GM12878 (cell line): ENCODE measurements around the gene PDLIM3. TPM values are rescaled to one million over a fixed set of nuclear protein-coding genes. Genes with fewer than 3 reads are reported as not detected.

ENCODE experiments used
- ATAC-seq: fragments of 200-7000 bp; cut with Tn5 transposase; 3 replicates; pipeline ENCODE4 v1.9.1; 2020; ENCODE audit warnings: mild to moderate bottlenecking, moderate library complexity
- BruUV-seq: library from RNA; stranded (reverse); fragments of 400-500 nt; replicated peaks from 2 replicates; lab custom pipeline; 2021; lab: Mats Ljungman, UMichigan
- CTCF ChIA-PET: fragments of 300-600 bp; sonication (Branson Sonifier 250); formaldehyde crosslinking; extraction: SDS; loops from one replicate; lab custom pipeline; 2021; ENCODE audit warnings: inconsistent platforms; lab: Yijun Ruan, JAX
- POLR2A ChIA-PET: fragments of 350-600 bp; formaldehyde crosslinking; extraction: SDS; loops from one replicate; lab custom pipeline; 2021; ENCODE audit warnings: inconsistent platforms; lab: Charles Lee
- RAD21 ChIA-PET: fragments of 300-600 bp; sonication (Branson Sonifier 250); formaldehyde crosslinking; loops from one replicate; lab custom pipeline; 2023; ENCODE audit warnings: antibody characterized with exemption; ENCODE audit not compliant: unreplicated experiment; lab: Charles Lee
- SMC1A ChIA-PET: fragments of 300-600 bp; sonication (Branson Sonifier 250); formaldehyde crosslinking; loops from one replicate; lab custom pipeline; 2023; ENCODE audit not compliant: unreplicated experiment, uncharacterized antibody; lab: Charles Lee
- DNase-seq: peaks from one replicate; pipeline ENCODE4 v3.0.0-alpha.2; 2011; ENCODE audit warnings: low read depth, low spot score
- FAIRE-seq: peaks from 3 replicates; lab custom pipeline; 2011; peaks lifted over from hg19 to GRCh38; lab: Jason Lieb, UNC
- H2AFZ ChIP-seq: 2 replicates; pipeline ENCODE4 v1.6.0; 2011; ENCODE audit warnings: low read depth, low read length, control low read depth; ENCODE audit not compliant: control insufficient read depth
- H3K27ac ChIP-seq: 2 replicates; pipeline ENCODE4 v1.5.1; 2011; ENCODE audit warnings: control low read depth; ENCODE audit not compliant: control insufficient read depth, insufficient read depth
- H3K27me3 ChIP-seq, 2 experiments: replicated peaks in 1 of 2; 2 replicates each; pipeline versions ENCODE4 v1.6.0 to v1.6.1; 2011; ENCODE audit warnings: low read length in 1 of 2; ENCODE audit not compliant: control insufficient read depth in 2 of 2, insufficient read depth in 2 of 2
- H3K36me3 ChIP-seq, 2 experiments: 2 replicates each; pipeline ENCODE4 v1.5.1; 2011; ENCODE audit warnings: low read length in 1 of 2; ENCODE audit not compliant: control insufficient read depth in 2 of 2, insufficient read depth in 2 of 2
- H3K4me1 ChIP-seq: 2 replicates; pipeline ENCODE4 v1.6.1; 2011; ENCODE audit warnings: mild to moderate bottlenecking, low read length, moderate library complexity, mixed read lengths; ENCODE audit not compliant: control insufficient read depth, insufficient read depth
- H3K4me2 ChIP-seq: 2 replicates; pipeline ENCODE4 v1.6.0; 2011; ENCODE audit warnings: control low read depth; ENCODE audit not compliant: control insufficient read depth, insufficient read depth
- H3K4me3 ChIP-seq: fragments of 200-600 bp; sonication (generic); 2 replicates; pipeline ENCODE4 v1.5.1; 2016
- H3K79me2 ChIP-seq: 2 replicates; pipeline ENCODE4 v1.6.0; 2011; ENCODE audit warnings: low read length; ENCODE audit not compliant: control insufficient read depth, insufficient read depth
- H3K9ac ChIP-seq: 2 replicates; pipeline ENCODE4 v1.8.0; 2011; ENCODE audit warnings: low read length, control low read depth, mixed read lengths; ENCODE audit not compliant: control insufficient read depth, insufficient read depth
- H3K9me3 ChIP-seq: replicated peaks from 3 replicates; pipeline ENCODE4 v1.5.1; 2011; ENCODE audit warnings: mild to moderate bottlenecking, low read length; ENCODE audit not compliant: control insufficient read depth, insufficient read depth
- H4K20me1 ChIP-seq: 2 replicates; pipeline ENCODE4 v1.6.0; 2011; ENCODE audit not compliant: control insufficient read depth, insufficient read depth
- CREB1 ChIP-seq: IDR thresholded peaks from 2 replicates; pipeline ENCODE4 v1.6.1; 2012; ENCODE audit warnings: low read depth, mild to moderate bottlenecking, inconsistent platforms
- EGR1 ChIP-seq, 2 experiments: IDR thresholded peaks; 1 replicate in 1 of 2; 2 replicates in 1 of 2; pipeline ENCODE4 v1.6.1; 2011 to 2012; ENCODE audit warnings: low read depth in 2 of 2, low read length in 2 of 2, borderline replicate concordance in 1 of 2, mild to moderate bottlenecking in 1 of 2, moderate library complexity in 1 of 2
- MEF2A ChIP-seq: IDR thresholded peaks from 2 replicates; pipeline ENCODE4 v1.6.1; 2011; ENCODE audit warnings: low read depth, mild to moderate bottlenecking, low read length, moderate library complexity; ENCODE audit not compliant: insufficient read depth
- SMARCA5 ChIP-seq: fragments of 450-650 bp; IDR thresholded peaks from 2 replicates; pipeline ENCODE4 v1.6.1; 2017; ENCODE audit warnings: mild to moderate bottlenecking
- USF2 ChIP-seq: IDR thresholded peaks from 2 replicates; pipeline ENCODE4 v1.6.1; 2011; ENCODE audit warnings: low read depth, low read length, improper control_type of control experiment, borderline replicate concordance
- WRNIP1 ChIP-seq: IDR thresholded peaks from 2 replicates; pipeline ENCODE4 v1.6.1; 2011; ENCODE audit warnings: low read depth, low read length, improper control_type of control experiment, borderline replicate concordance
- WGBS: methylation state at CpG from one replicate; pipeline ENCODE4 v1.1.6; 2016; ENCODE audit warnings: low lambda C conversion rate; ENCODE audit not compliant: insufficient replicate concordance, insufficient coverage; ENCODE audit errors: missing lambda C conversion rate; 5-methylcytosine and 5-hydroxymethylcytosine counted together
- in situ Hi-C: fragments of 300-500 bp; cut with MboI; formaldehyde crosslinking; loops from 9 replicates; pipeline ENCODE4 v1.14.3; 2018; ENCODE audit warnings: mixed read lengths
- intact Hi-C: fragments of 100-400 bp; cut with micrococcal nuclease; formaldehyde crosslinking; loops from one replicate; pipeline ENCODE4 v1.14.2; 2022; ENCODE audit not compliant: unreplicated experiment
- polyA plus RNA-seq, 11 experiments: library from polyadenylated mRNA; depleted of rRNA in 4 of 11; unstranded in 6 of 11; stranded (reverse) in 5 of 11; fragments of >200 nt; fragmentation: Nextera tagmentation in 4 of 11; fragmentation: Illumina TruSeq in 1 of 11; extraction: Ambion mirVana in 4 of 11; extraction: Trizol in 1 of 11; gene quantifications; 1 replicate in 1 of 11; 2 replicates in 10 of 11; pipeline versions ENCODE4 v1.2.1 to v1.2.3, GENCODE V29; 2011 to 2016; ENCODE audit warnings: inconsistent platforms in 2 of 11, missing spikeins in 2 of 11, low read depth in 1 of 11
- total RNA-seq, 4 experiments: library from RNA; depleted of rRNA in 3 of 4; stranded (reverse); fragments of >200 nt in 3 of 4; fragmentation: Illumina TruSeq in 1 of 4; extraction: Trizol in 1 of 4; gene quantifications; 2 replicates each; pipeline versions ENCODE4 v1.2.1 to v1.2.3, GENCODE V29; 2013 to 2021
- TF ChIP-seq, protein P1 (sequence below): fragments of 450-650 bp; conservative IDR thresholded peaks from 2 replicates; pipeline ENCODE4 v1.6.1; 2017; ENCODE audit warnings: mild to moderate bottlenecking, moderate library complexity
- TF ChIP-seq, protein P2 (sequence below): fragments of 150-350 bp; IDR thresholded peaks from 2 replicates; pipeline ENCODE4 v1.6.1; 2016; ENCODE audit warnings: low read depth, low read length
- TF ChIP-seq, protein P3 (sequence below): fragments of 450-650 bp; IDR thresholded peaks from 2 replicates; pipeline ENCODE4 v1.6.1; 2016; ENCODE audit warnings: mild to moderate bottlenecking
- TF ChIP-seq, protein P4 (sequence below): fragments of 450-650 bp; formaldehyde crosslinking; IDR thresholded peaks from 2 replicates; pipeline ENCODE4 v1.4.0; 2022; ENCODE audit warnings: mild to moderate bottlenecking, moderate library complexity
- TF ChIP-seq, protein P5 (sequence below): fragments of 450-650 bp; IDR thresholded peaks from 2 replicates; pipeline ENCODE4 v1.6.1; 2017; ENCODE audit warnings: borderline replicate concordance

The PDLIM3 gene
- total and polyA plus RNA-seq, 10 of the 15 experiments (the other 5 are each of a cell fraction or from before 2014, with no cell fraction given), result 0.04 to 0.43 (median 0.08) TPM; not detected in 7

DNA sequence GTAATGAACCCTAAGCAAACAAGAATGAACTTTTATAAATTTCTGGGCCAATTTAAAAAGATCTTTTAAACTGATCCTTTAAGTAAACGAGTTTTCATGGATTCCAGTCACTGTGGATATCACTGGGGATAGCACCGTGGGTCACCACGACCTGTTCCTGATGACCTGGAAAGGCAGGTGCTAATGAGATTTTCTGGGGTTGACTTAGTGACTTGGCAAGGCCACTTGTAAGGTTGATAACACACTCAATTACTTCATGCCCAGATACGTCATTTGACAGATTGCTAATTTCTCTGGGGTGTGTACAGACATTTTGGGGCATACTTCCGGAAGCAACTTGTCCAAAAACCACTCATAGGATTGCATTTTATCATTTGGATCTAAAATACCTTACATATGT is 24.5 kb downstream of the PDLIM3 start:
- POLR2A ChIA-PET, result no interaction called here
- TF ChIP-seq WRNIP1, result no peak
- no peak for TF ChIP-seq EGR1 (IDR thresholded peaks at IDR 0.05; ENCODE audit: borderline replicate concordance in 1 of 2, low read depth in 2 of 2, low read length in 2 of 2)
- no peak for TF ChIP-seq SMARCA5
- TF ChIP-seq MEF2A, result no peak
- TF ChIP-seq, protein P1, sequence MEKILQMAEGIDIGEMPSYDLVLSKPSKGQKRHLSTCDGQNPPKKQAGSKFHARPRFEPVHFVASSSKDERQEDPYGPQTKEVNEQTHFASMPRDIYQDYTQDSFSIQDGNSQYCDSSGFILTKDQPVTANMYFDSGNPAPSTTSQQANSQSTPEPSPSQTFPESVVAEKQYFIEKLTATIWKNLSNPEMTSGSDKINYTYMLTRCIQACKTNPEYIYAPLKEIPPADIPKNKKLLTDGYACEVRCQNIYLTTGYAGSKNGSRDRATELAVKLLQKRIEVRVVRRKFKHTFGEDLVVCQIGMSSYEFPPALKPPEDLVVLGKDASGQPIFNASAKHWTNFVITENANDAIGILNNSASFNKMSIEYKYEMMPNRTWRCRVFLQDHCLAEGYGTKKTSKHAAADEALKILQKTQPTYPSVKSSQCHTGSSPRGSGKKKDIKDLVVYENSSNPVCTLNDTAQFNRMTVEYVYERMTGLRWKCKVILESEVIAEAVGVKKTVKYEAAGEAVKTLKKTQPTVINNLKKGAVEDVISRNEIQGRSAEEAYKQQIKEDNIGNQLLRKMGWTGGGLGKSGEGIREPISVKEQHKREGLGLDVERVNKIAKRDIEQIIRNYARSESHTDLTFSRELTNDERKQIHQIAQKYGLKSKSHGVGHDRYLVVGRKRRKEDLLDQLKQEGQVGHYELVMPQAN, result no peak
- TF ChIP-seq, protein P2, sequence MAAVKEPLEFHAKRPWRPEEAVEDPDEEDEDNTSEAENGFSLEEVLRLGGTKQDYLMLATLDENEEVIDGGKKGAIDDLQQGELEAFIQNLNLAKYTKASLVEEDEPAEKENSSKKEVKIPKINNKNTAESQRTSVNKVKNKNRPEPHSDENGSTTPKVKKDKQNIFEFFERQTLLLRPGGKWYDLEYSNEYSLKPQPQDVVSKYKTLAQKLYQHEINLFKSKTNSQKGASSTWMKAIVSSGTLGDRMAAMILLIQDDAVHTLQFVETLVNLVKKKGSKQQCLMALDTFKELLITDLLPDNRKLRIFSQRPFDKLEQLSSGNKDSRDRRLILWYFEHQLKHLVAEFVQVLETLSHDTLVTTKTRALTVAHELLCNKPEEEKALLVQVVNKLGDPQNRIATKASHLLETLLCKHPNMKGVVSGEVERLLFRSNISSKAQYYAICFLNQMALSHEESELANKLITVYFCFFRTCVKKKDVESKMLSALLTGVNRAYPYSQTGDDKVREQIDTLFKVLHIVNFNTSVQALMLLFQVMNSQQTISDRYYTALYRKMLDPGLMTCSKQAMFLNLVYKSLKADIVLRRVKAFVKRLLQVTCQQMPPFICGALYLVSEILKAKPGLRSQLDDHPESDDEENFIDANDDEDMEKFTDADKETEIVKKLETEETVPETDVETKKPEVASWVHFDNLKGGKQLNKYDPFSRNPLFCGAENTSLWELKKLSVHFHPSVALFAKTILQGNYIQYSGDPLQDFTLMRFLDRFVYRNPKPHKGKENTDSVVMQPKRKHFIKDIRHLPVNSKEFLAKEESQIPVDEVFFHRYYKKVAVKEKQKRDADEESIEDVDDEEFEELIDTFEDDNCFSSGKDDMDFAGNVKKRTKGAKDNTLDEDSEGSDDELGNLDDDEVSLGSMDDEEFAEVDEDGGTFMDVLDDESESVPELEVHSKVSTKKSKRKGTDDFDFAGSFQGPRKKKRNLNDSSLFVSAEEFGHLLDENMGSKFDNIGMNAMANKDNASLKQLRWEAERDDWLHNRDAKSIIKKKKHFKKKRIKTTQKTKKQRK, result no peak
- TF ChIP-seq, protein P3, sequence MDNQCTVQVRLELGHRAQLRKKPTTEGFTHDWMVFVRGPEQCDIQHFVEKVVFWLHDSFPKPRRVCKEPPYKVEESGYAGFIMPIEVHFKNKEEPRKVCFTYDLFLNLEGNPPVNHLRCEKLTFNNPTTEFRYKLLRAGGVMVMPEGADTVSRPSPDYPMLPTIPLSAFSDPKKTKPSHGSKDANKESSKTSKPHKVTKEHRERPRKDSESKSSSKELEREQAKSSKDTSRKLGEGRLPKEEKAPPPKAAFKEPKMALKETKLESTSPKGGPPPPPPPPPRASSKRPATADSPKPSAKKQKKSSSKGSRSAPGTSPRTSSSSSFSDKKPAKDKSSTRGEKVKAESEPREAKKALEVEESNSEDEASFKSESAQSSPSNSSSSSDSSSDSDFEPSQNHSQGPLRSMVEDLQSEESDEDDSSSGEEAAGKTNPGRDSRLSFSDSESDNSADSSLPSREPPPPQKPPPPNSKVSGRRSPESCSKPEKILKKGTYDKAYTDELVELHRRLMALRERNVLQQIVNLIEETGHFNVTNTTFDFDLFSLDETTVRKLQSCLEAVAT, result no peak
- TF ChIP-seq USF2, result no peak
- TF ChIP-seq, protein P4, sequence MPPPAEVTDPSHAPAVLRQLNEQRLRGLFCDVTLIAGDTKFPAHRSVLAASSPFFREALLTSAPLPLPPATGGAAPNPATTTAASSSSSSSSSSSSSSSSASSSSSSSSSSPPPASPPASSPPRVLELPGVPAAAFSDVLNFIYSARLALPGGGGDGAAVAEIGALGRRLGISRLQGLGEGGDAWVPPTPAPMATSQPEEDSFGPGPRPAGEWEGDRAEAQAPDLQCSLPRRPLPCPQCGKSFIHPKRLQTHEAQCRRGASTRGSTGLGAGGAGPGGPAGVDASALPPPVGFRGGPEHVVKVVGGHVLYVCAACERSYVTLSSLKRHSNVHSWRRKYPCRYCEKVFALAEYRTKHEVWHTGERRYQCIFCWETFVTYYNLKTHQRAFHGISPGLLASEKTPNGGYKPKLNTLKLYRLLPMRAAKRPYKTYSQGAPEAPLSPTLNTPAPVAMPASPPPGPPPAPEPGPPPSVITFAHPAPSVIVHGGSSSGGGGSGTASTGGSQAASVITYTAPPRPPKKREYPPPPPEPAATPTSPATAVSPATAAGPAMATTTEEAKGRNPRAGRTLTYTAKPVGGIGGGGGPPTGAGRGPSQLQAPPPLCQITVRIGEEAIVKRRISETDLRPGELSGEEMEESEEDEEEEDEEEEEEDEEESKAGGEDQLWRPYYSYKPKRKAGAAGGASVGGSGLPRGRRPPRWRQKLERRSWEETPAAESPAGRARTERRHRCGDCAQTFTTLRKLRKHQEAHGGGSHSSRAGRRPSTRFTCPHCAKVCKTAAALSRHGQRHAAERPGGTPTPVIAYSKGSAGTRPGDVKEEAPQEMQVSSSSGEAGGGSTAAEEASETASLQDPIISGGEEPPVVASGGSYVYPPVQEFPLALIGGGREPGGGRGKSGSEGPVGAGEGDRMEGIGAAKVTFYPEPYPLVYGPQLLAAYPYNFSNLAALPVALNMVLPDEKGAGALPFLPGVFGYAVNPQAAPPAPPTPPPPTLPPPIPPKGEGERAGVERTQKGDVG, result no peak
- TF ChIP-seq, protein P5, sequence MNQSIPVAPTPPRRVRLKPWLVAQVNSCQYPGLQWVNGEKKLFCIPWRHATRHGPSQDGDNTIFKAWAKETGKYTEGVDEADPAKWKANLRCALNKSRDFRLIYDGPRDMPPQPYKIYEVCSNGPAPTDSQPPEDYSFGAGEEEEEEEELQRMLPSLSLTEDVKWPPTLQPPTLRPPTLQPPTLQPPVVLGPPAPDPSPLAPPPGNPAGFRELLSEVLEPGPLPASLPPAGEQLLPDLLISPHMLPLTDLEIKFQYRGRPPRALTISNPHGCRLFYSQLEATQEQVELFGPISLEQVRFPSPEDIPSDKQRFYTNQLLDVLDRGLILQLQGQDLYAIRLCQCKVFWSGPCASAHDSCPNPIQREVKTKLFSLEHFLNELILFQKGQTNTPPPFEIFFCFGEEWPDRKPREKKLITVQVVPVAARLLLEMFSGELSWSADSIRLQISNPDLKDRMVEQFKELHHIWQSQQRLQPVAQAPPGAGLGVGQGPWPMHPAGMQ, result no peak
- no peak for TF ChIP-seq CREB1

More for the DNA sequence above, 24.5 kb downstream of the PDLIM3 start:
- BruUV-seq, result no TSS peak
- FAIRE-seq (no peak), ATAC-seq (no peak), DNase-seq (no peak)
- H3K9me3 ChIP-seq, result peaks cover 4% of the 10 kb centered on the region; the same call in 2 of the 3 replicates
- 34% methylated on average over 5 of the region's 5 CpGs for WGBS
- in situ Hi-C loops (no loop called here), intact Hi-C loops (no loop called here)
- H2AFZ ChIP-seq, result no peak overlapping the region
- RAD21 ChIA-PET, result no interaction called here
- no peaks in the 10 kb centered on the region for H3K36me3 ChIP-seq
- H4K20me1 ChIP-seq, result no peaks in the 10 kb centered on the region
- no peaks in the 10 kb centered on the region; a peak in 1 of 4 replicates for H3K27me3 ChIP-seq
- H3K79me2 ChIP-seq, result no peaks in the 10 kb centered on the region
- H3K4me2 ChIP-seq, result no peak overlapping the region
- SMC1A ChIA-PET, result no interaction called here
- H3K4me3 ChIP-seq, result no peak overlapping the region
- CTCF ChIA-PET, result no interaction called here
- peaks cover 5% of the 10 kb centered on the region for H3K4me1 ChIP-seq
- no peak overlapping the region for H3K9ac ChIP-seq
- no peak overlapping the region for H3K27ac ChIP-seq
